GM12801 (cell line): ENCODE results near the gene HSPA12A.

ENCODE experiments used
- CTCF ChIP-seq: IDR thresholded peaks from one replicate; pipeline ENCODE4 v1.5.1; 2011; ENCODE audit warnings: control low read depth; ENCODE audit not compliant: insufficient read length; ENCODE audit errors: extremely low read depth

Gene HSPA12A

GRCh38 chr10:116631871-116632295 is 110.5 kb downstream of the HSPA12A start:
- TF ChIP-seq CTCF, result no peak

GRCh38 chr10:116630020-116630419 is 112.3 kb downstream of the HSPA12A start:
- no peak for TF ChIP-seq CTCF

GRCh38 chr10:116629340-116629739 is 113.0 kb downstream of the HSPA12A start:
- no peak for TF ChIP-seq CTCF

GRCh38 chr10:116627386-116627933 is 114.9 kb downstream of the HSPA12A start:
- no peak for TF ChIP-seq CTCF

GRCh38 chr10:116626815-116627214 is 115.6 kb downstream of the HSPA12A start:
- no peak for TF ChIP-seq CTCF

- TF ChIP-seq CTCF, result no peak
Measured at GRCh38 chr10:116625845-116626244, 116.5 kb downstream of the HSPA12A start.

- TF ChIP-seq CTCF, result no peak
Measured at GRCh38 chr10:116621934-116622655, 120.3 kb downstream of the HSPA12A start.

- TF ChIP-seq CTCF, result no peak
Measured at GRCh38 chr10:116621476-116621875, 120.9 kb downstream of the HSPA12A start.
